ENCODE measurements around the gene CCDC122. TPM values are rescaled to one million over a fixed set of nuclear protein-coding genes. Genes with fewer than 3 reads are reported as not detected.
"Not testable (repeated sequence)": the region's sequence is repeated elsewhere in the genome, so short reads cannot be mapped to it uniquely, and the experiment has no call there.

The CCDC122 gene
- polyA plus RNA-seq, 2 of the 4 experiments (the other 2 are of a cell fraction) = 2.6 to 4.3 TPM

DNA sequence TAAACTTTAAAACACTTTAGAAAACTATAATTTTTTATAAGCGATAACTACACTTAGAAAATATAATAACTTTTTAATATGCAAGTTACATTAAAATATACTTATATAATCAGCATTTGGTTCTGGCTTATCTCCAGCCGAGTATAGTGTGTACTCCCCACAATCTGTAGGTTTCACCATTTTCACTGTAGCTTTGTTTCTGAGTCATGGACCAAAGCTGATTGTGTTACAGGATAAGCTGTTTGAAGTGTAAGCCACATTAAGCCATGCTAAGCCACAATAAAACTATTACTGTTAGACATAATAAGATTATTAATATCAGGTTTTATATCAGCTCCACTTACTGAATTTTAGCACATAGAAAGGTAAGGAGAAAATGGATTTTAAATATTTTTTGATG, 43.8 kb downstream of the CCDC122 start:
- Histone ChIP-seq H3K9me3 (no peaks in the 10 kb centered on the region), H3K4me3 (no peak overlapping the region), H3K27ac (no peak overlapping the region), H3K4me1 (peaks cover 7% of the 10 kb centered on the region), H3K4me2 (no peak overlapping the region)
- ATAC-seq = no peak
- POLR2A ChIA-PET = no interaction called here
- FAIRE-seq = no peak
- no peak for TF ChIP-seq ESRRA (IDR thresholded peaks at IDR 0.05; ENCODE audit: borderline replicate concordance, low read length)
- TF ChIP-seq HOXB5 (CRISPR knock-in tag; IDR thresholded peaks at IDR 0.05) = no peak
- TF ChIP-seq POLR2AphosphoS2 (conservative IDR thresholded peaks at IDR 0.05; ENCODE audit: low read length) = no peak
- no peak for TF ChIP-seq CHD4 (IDR thresholded peaks at IDR 0.05; ENCODE audit: borderline replicate concordance)
- TF ChIP-seq MAFK (IDR thresholded peaks at IDR 0.05; ENCODE audit: partially characterized antibody) = no peak
- TF ChIP-seq, protein P1, sequence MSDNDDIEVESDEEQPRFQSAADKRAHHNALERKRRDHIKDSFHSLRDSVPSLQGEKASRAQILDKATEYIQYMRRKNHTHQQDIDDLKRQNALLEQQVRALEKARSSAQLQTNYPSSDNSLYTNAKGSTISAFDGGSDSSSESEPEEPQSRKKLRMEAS (IDR thresholded peaks at IDR 0.05) = no peak
- no peak for DNase-seq (ENCODE audit: low read depth in 1 of 2, low spot score in 1 of 2)
- 89% methylated on average over 2 of the region's 2 CpGs for WGBS (ENCODE audit: missing lambda C conversion rate)
- CTCF ChIA-PET = no interaction called here

- peaks cover 12% of the 10 kb centered on the region for H3K4me1 ChIP-seq
- ChIA-PET POLR2A (interaction anchor here (1.0 kb wide), 2 partner anchors 12 to 26 kb away, joined by 3 to 5 read pairs; no protein-coding TSS in a partner anchor), CTCF (no interaction called here)
- H3K4me3 ChIP-seq = no peak overlapping the region
- ATAC-seq = 0 out of 6 replicates have a peak, but pooled peaks have one; percentile 43 to 45
- no peak for DNase-seq (ENCODE audit: low read depth in 1 of 2, low spot score in 1 of 2)
- peak overlapping the region; percentile 64 for H3K4me2 ChIP-seq
- peak overlapping the region; percentile 45 to 57; a peak in 4 of 6 replicates for H3K27ac ChIP-seq
- WGBS (ENCODE audit: missing lambda C conversion rate) = 38% methylated on average over 2 of the region's 2 CpGs
- no peak for FAIRE-seq
- peak; percentile 19 for TF ChIP-seq ZFP36 (IDR thresholded peaks at IDR 0.05; ENCODE audit: borderline replicate concordance, partially characterized antibody)
- no peak for TF ChIP-seq BHLHE40 (IDR thresholded peaks at IDR 0.05; ENCODE audit: low read depth, low read length)
- H3K9me3 ChIP-seq = no peaks in the 10 kb centered on the region
Observed at GRCh38 chr13:43831088-43831487, 48.5 kb downstream of the CCDC122 start.

GRCh38 chr13:43830497-43830881, 49.1 kb downstream of the CCDC122 start:
- Histone ChIP-seq H3K4me3 (no peak overlapping the region), H3K27ac (peak overlapping the region; percentile 57 to 78), H3K4me1 (peaks cover 12% of the 10 kb centered on the region), H3K9me3 (no peaks in the 10 kb centered on the region), H3K4me2 (peak overlapping the region; percentile 64)
- peak in 1 of 2 experiments; percentile 32; a peak in 1 of 4 replicates for TF ChIP-seq CEBPB (IDR thresholded peaks at IDR 0.05)
- TF ChIP-seq SMC3 (IDR thresholded peaks at IDR 0.05) = no peak
- TF ChIP-seq EP300 (IDR thresholded peaks at IDR 0.05) = 0 out of 5 replicates have a peak, but pooled peaks of 1 of the 2 experiments have one; percentile 18
- 10% methylated on average over 5 of the region's 5 CpGs for WGBS (ENCODE audit: missing lambda C conversion rate)
- ChIA-PET CTCF (no interaction called here), POLR2A (interaction anchor here (1.0 kb wide), 2 partner anchors 12 to 25 kb away, joined by 3 to 5 read pairs; no protein-coding TSS in a partner anchor)
- DNase-seq (ENCODE audit: low read depth in 1 of 2, low spot score in 1 of 2) (peak in 1 of 2 experiments; percentile 1), FAIRE-seq (no peak), ATAC-seq (peak; percentile 35 to 50; a peak in 4 of 6 replicates)

DNA sequence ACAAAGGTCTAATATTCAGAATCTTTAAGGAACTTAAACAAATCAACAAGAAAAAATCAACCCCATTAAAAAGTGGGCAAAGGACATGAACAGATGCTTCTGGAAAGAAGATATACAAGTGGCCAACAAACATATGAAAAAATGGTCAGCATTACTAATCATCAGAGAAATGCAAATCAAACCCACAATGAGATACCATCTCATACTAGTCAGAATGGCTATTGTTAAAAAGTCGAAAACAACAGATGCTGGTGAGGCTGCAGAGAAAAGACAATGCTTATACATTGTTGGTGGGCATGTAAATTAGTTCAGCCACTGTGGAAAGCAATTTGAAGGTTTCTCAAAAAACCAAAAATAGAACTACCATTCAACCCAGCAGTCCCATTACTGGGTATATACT, 54.9 kb downstream of the CCDC122 start:
- H3K27ac ChIP-seq; H3K4me1 ChIP-seq; ATAC-seq; DNase-seq (ENCODE audit: low read depth in 1 of 2, low spot score in 1 of 2); H3K4me2 ChIP-seq; FAIRE-seq; H3K4me3 ChIP-seq; POLR2A ChIA-PET; H3K9me3 ChIP-seq; CTCF ChIA-PET: not testable (repeated sequence)
- 82% methylated on average over 1 of the region's 1 CpG for WGBS (ENCODE audit: missing lambda C conversion rate)

DNA sequence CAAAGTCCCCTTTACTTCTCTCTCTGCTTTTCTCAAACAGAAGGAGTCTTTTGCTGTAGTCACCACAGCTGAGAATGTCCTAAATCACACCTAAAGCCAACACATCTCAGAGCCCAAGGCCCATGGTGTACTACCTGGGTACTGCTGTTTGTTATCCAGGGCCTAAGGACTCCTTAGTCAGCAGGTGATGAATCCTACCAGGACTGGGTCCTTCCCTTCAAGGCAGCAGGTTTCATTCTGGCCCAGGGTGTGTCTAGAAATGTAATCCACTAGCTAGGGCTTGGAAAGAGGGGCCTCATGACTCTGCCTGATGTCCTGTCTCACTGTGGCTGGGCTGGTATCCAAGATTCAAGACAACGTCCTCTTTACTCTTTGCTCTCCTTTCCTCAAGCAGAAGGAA, 56.6 kb downstream of the CCDC122 start:
- H3K27ac ChIP-seq = no peak overlapping the region
- no peak overlapping the region for H3K4me2 ChIP-seq
- FAIRE-seq (no peak), ATAC-seq (no peak), DNase-seq (ENCODE audit: low read depth in 1 of 2, low spot score in 1 of 2) (no peak)
- ChIA-PET CTCF (interaction anchor here (1.1 kb wide), 1 partner anchor 8 kb away, joined by 4 read pairs; no protein-coding TSS in a partner anchor), POLR2A (no interaction called here)
- 38% methylated on average over 1 of the region's 1 CpG for WGBS (ENCODE audit: missing lambda C conversion rate)
- TF ChIP-seq, protein P2, sequence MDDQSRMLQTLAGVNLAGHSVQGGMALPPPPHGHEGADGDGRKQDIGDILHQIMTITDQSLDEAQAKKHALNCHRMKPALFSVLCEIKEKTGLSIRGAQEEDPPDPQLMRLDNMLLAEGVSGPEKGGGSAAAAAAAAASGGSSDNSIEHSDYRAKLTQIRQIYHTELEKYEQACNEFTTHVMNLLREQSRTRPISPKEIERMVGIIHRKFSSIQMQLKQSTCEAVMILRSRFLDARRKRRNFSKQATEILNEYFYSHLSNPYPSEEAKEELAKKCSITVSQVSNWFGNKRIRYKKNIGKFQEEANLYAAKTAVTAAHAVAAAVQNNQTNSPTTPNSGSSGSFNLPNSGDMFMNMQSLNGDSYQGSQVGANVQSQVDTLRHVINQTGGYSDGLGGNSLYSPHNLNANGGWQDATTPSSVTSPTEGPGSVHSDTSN (IDR thresholded peaks at IDR 0.05) = no peak
- no peak for TF ChIP-seq SMC3 (IDR thresholded peaks at IDR 0.05)
- H3K9me3 ChIP-seq = no peaks in the 10 kb centered on the region
- H3K4me3 ChIP-seq = no peak overlapping the region
- no peaks in the 10 kb centered on the region for H3K4me1 ChIP-seq

Measured in A549 (cell line).